Measurements from ENCODE around the gene PRR18. TPM values are rescaled to one million over a fixed set of nuclear protein-coding genes. Genes with fewer than 3 reads are reported as not detected.

PRR18 gene
- total and polyA plus RNA-seq, 9 of the 15 experiments (the other 6 are each of a cell fraction or from before 2014, with no cell fraction given), result not detected

DNA sequence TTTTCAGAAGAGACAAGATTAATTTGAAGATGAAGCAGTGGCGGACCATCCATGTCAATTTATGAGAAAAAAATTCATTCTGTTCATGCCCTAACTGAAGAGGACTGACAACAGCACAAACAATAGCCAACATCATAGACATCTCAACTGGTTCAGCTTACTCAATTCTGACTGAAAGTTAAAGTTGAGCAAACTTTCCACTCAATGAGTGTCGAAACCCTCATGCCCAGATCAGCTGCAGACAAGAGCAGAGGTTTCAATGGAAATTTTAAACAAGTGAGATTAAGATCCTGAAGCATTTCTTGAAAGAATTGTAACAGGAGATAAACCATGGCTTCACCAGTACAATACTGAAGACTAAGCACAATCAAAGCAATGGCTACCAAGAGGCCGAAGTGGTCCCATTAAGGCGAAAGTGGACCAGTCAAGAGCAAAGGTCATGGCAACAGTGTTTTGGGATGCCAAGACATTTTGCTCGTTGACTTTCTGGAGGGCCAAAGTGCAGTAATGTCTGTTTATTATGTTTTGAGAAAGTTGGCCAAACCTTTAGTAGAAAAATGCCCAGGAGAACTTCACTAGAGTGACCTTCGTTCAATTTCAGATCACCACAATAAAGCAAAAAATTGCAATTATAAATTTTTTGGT, 40.2 kb upstream of the PRR18 start (continued):
- TF ChIP-seq SIX5 (IDR thresholded peaks at IDR 0.05; ENCODE audit: borderline replicate concordance in 1 of 2, insufficient read depth in 1 of 2, low read depth in 1 of 2, low read length in 2 of 2) (no peak), ZNF79 (CRISPR knock-in tag; IDR thresholded peaks at IDR 0.05; ENCODE audit: low read depth) (no peak), SMAD2 (IDR thresholded peaks at IDR 0.05; ENCODE audit: low read depth, low read length) (no peak), ZNF644 (tag; IDR thresholded peaks at IDR 0.05; ENCODE audit: low read depth) (no peak), STAT5B (CRISPR knock-in tag; IDR thresholded peaks at IDR 0.05) (no peak), ZNF140 (CRISPR knock-in tag; IDR thresholded peaks at IDR 0.05) (no peak), BRCA1 (IDR thresholded peaks at IDR 0.05) (no peak), BRCA1 (CRISPR knock-in tag; IDR thresholded peaks at IDR 0.05) (no peak), MTA3 (IDR thresholded peaks at IDR 0.05; ENCODE audit: borderline replicate concordance) (no peak), MEF2A (IDR thresholded peaks at IDR 0.05; ENCODE audit: control insufficient read depth, low read depth, low read length) (no peak), NFRKB (IDR thresholded peaks at IDR 0.05; ENCODE audit: low read depth) (no peak)
- TF ChIP-seq, protein P1, sequence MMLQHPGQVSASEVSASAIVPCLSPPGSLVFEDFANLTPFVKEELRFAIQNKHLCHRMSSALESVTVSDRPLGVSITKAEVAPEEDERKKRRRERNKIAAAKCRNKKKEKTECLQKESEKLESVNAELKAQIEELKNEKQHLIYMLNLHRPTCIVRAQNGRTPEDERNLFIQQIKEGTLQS (IDR thresholded peaks at IDR 0.05), result no peak
- TF ChIP-seq, protein P1 (CRISPR knock-in tag; conservative IDR thresholded peaks at IDR 0.05), result no peak
- TF ChIP-seq, protein P2, sequence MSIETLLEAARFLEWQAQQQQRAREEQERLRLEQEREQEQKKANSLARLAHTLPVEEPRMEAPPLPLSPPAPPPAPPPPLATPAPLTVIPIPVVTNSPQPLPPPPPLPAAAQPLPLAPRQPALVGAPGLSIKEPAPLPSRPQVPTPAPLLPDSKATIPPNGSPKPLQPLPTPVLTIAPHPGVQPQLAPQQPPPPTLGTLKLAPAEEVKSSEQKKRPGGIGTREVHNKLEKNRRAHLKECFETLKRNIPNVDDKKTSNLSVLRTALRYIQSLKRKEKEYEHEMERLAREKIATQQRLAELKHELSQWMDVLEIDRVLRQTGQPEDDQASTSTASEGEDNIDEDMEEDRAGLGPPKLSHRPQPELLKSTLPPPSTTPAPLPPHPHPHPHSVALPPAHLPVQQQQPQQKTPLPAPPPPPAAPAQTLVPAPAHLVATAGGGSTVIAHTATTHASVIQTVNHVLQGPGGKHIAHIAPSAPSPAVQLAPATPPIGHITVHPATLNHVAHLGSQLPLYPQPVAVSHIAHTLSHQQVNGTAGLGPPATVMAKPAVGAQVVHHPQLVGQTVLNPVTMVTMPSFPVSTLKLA (conservative IDR thresholded peaks at IDR 0.05), result no peak

All from K562 (cell line).